HG02885 (cell line): Measurements from ENCODE around the gene SDC4.
"Not testable (repeated sequence)": the region's sequence is repeated elsewhere in the genome, so short reads cannot be mapped to it uniquely, and the experiment has no call there.

Experiments used
- ATAC-seq: cut with Tn5 transposase; IDR thresholded peaks from one replicate; pipeline ENCODE4 v1.9.1; 2021; ENCODE audit warnings: mild to moderate bottlenecking; ENCODE audit not compliant: unreplicated experiment, poor library complexity

The SDC4 gene

DNA sequence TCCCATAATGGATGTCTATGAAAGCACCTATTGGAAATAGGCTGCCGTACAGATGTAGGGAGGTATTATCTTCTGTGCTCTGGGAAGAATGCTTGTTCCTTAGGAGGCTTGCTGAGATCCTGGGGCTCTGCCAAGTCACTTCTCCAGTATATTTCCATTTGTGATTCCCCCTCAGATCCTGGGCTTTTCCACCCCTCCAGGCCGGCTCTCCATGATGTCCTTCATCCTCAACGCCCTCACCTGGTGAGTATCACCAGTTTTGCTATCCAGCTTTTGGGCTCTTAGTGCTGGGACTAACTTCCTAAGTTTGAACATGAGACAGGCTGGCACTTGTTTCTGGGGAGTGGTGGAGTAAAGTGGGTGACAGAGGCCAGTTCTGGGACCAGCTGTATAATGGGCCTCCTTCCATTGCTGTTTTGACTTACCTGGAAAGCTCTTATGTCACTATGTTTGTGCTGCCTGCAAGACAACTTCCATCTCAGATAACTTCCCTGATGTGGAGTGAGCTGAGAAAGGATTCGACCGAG, 17.3 kb upstream of the SDC4 start:
- no peak for ATAC-seq

DNA sequence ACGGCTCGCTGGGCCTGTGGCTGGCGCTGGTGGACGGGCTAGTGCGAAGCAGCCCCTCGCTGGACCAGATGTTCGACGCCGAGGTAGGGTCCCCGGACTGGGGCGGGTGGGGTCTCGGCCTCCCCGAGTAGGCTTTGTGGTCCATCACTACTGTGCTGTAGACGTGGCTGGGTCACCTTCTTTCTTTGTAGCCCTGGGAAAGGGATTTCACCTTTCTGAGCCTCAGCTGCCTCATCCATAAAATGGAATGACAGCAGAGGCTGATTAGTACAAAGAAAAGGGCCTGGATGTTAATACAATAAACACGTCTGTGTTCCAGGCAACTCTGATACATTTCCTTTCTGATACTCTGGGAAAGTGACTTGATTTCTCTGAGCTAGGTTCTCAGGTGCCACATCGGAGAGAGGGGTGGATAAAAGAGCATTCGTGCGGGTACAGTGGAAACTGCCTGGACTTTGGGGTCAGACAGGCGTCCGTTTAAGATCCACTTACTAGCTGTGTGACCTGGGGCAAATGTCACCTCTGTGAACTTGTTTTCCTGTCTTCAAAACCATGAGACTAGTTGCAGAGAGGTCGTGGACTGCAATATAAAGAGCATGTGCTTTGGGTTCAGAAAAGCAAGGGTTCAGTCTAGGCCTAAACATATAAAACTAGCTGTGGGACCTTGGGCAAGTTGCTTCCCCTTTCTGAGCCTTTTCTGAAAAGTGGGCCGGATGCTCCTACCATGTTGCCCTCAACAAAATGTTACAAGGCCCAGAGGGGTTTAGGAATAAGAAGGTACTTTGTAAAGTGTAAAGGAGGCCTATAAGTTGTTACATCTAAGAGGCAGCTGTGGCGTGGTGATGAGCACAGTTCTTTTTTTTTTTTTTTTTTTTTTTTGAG, 15.6 kb upstream of the SDC4 start:
- no peak for ATAC-seq

DNA sequence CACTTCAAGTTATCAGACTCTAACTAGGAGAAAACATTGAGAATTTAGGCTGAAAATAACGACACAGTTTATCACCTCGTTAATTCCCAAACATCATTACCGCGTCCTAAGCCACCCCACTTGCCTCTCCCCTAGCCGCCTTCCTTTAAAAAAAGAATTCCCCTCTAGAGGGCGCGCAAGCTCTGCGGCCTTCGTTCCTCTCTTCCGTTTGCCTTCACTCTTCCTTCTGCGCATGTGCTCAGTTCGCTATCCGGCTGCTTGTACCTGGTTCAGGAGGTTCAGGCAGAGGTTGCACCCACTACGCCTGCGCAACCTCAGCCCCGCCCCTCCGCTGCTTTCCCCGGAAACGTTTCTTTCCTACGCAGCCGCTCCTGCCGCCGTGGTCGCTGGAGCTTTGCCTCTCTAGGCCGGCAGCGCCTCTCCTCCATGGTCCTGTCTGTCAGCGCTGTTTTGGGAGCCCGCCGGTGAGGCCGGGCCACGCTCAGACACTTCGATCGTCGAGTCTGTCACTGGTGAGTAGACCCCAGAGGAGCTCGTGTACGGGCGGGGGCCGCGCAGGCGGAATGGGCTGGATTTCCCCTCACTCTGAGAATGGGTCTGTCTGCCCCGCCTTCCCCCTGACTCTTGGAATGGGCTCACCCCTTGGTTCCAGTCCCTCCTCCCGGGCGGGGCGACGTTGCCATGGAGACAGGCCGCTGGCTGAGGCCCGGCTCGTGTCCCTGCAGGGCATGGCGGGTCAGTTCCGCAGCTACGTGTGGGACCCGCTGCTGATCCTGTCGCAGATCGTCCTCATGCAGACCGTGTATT, 14.8 kb upstream of the SDC4 start, which contains the start of gene SYS1:
Gene SYS1, plus strand, starts transcription at position 353 of the 807 bp plus-strand sequence. Its CDS starts 376 bp downstream, at position 729.
- ATAC-seq: peak; percentile 85

DNA sequence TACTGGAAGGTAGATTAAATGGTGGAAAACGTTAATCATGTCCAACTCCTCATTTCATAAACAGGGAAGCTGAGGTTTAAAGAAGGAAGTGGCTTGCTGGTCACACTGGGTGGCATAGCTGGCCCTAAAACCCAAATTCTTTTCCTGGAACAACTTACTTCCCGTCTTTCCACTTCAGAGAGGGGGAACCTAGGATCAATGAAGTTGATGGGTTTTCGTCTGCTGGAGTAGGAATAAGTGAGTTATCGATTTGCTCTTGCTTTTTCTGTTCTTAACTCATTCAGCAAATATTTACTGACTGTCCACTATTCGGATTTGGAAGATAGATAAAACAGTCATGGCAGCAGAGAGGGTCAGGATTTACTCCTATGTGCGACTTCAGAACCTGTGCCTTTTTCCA, 13.6 kb upstream of the SDC4 start:
- no peak for ATAC-seq

DNA sequence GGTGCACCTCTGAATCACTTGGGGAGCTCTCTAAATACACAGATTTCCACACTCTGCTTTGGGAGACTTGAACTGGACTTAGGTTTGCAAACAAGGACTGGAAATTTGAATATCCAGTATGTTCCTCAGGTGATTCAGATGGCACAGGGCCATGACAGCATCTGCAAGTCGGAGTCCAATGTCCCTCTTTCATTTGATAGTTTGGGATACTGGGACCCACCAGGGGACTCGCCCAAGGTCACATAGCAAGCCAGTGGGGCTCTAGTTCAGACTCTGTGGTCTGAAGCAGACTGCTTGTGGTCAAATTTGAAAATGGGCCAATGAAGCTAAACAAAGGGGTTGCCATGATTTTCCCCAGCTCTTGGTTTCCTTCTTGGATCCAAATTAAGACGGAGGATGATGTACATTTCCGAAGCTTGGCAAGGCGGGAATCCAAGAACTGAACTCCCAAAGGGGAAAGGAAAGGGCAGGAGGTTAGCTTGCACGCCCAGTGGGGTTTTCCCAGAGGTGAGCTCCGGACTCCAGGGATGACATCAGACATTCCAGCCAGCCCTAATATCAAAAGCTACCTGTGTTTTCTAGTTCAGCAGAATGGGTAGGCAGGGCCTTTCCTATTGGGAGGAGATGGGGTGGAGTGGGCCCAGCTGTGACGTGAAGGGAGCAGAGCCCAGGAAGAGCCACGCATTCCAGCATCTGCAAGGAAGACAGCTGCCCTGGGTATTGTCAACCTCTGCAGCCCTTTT, 11.4 kb upstream of the SDC4 start:
- ATAC-seq: no peak

DNA sequence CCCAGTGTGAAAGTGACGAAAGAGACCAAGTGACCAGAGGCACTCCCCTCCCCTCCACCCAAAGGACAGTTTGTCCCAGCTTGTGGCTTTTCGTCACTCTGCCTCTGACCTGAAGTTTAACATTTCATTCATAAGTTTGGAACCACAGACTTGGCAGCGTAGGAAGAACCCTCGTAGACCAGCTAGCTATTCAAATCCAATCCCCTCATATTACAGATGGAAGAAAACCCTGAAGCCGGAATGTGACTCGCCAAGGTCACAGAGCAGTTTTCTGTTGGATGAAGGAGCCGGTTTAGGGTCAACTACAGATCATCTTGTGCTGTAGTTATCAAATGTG, 10.8 kb upstream of the SDC4 start:
- no peak for ATAC-seq

DNA sequence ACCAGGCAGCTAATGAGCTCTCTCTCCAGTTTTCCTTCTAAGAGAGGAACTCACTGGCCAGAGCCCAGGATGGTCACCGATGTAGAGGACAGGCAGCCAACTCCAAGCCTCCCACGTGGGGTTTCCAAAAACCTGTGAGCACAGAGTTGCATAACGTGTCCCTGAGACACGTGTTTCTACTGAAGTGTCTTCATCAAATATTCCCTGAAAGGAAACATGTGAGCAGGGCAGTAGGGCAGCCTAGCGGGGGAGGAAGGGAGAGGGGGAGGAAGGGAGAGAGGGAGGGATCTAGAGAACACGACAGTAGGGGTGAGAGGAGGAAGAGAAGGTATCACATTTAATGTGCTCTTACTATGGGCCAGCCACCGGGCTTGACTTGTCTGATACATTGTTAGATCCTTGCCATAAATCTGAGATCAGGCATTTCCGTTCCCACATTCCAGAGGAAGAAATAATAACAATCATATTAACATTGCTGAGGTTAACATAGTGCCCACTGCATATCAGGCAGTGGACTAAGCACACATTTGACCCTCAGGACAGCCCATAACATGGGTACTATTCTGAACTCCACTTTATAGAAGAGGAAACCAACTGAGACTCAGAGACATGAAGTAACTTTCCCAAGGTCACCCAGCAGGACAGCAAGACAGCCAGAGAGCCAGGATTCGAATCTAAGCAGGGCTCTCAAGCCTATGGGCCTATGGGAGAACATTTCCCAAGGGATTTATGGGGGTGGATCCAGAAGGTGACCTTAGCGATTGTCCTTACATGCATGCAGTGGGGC, 10.3 kb upstream of the SDC4 start:
- no peak for ATAC-seq

DNA sequence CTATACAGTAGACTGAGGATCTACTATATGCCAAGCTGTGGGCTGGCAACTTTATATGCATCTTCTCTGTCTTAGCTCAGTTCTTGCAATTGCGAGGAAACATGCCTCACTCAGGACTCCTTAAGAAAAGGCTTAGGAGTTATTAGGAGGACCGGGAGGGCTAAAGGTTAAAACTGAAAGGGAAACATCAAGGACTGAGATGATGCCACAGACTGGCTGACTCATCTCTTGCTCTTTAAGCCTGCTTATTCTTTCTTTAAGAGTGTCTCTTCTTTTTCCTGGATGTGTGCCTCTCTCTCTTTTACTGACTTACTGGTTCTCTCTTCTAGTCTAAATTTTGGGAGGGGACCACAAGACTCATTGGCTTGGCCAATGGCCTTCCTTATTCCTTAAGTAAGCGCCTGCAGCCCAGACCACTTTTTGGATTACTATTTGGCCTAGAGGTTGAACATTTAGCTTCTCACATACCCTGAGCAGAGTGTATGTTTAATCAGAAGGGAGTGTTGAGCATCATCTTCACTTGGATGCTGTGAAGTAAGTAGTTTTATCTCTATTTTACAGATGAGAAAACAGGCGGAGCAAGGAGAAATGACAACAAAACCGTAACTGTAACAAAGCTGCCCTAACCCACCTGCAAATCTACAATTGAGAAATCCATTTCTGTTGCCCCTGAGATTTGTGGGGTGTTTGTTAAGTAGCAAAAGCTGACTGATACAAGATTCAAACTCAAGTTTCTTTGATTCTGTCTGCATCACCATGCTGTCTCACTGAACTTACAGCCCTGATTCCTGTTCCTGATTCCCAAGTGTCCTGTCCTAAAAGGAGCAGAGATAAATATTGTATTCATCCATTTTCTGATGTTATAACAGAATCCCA, 7.2 kb upstream of the SDC4 start:
- ATAC-seq: no peak

DNA sequence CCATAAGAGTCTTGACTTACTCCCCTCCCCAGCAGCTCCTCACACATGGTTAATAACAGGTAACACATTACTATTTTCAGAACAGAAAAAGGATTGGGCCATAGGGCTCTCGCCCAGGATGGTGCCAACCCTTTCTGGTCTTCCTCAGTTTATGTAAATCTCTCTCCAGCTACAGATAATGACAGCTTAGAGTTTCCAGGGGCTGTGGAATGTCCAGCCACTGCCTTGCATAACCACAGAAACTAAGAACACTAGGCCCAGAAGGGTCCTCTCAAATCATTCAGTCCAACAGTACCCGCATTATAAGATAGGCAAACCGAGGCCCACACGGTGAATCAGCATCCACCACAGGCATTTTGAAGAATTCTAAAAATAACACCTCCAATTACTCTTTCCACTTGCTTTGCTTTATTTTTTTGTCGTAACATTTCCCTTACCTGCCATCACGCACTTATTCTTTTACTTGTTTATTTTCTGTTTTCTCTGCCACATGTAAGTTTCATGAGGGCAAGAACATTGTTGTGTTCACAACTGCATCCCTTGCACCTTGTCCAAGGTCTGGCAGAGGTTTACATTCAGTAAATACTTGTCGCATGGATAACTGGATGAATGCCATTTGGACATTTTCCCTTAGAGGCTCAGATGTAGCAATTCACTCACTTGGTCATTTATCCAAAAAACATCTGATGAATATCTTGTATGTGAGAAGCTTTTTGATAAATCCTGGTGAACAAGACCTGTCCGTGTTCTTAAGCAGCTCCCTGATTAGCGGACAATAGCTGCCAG, 6.4 kb upstream of the SDC4 start:
- ATAC-seq: no peak

DNA sequence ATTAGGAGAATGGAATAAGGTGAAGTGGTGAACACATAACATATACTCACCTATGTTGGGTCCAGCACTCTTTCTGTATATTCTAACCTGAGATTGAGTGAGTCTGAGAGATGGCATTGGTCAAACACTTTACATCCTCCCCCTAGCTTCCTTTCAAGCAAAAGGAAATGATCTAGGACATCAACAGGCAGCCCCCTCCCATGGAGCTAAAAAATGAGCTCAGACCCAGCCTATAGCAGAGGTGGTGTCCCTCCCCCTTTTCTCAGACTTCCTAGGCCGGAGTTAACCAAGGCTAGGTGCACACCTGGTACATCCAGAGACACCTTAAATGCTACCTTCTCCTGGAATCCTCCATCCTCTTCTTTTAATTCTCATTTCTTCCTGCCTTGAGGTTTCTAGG, 5.5 kb upstream of the SDC4 start:
- no peak for ATAC-seq

DNA sequence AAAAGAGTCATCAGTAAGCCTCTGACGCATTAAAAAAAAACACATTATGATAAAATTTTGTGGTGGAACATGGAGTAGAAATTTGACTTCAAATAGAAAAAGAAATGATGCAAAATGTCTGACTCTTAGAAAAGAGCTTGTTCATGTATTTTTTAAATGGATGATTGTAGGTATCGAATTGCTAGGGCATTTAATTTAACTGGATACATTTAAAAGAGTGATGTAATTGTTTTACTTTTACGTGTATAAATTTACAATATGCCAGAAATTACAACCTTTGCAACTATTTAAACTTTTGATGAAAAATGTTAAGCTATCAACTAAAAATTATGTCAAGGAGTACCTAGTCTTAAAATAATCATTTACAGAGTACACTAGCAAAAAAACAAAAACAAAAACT, 4.5 kb upstream of the SDC4 start:
- no peak for ATAC-seq

DNA sequence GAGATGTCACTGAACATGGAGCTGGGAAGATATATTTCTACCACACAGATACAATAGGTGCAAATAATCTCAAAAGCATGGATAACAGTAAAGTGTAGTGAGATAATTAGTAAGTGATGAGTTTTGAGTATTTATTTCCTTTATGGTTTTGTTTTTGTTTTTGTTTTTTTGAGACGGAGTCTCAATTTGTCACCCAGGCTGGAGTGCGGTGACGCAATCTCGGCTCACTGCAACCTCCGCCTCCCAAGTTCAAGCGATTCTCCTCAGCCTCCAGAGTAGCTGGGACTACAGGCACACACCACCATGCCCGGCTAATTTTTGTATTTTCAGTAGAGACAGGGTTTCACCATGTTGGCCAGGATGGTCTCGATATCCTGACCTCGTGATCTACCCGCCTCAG, 2.6 kb upstream of the SDC4 start:
- not testable (repeated sequence) for ATAC-seq

DNA sequence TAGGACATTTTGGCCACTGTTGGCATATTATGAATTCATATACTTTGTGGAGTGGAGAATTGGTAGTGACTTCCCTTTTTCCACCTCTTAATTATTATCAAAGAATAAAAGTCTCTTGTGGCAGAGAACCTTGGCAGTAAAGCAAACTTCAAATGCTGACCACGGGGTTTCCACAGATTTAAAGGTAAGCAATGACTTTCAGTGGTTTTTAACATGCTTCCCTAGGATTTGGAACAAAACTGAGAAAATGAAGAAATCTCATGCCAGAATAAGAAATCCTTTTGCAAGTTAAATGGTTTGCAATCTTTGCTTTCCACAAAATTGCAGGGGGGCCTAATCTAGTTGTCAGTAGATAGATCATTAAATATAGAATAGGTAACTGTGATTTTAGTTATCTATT, 2.0 kb upstream of the SDC4 start:
- no peak for ATAC-seq

DNA sequence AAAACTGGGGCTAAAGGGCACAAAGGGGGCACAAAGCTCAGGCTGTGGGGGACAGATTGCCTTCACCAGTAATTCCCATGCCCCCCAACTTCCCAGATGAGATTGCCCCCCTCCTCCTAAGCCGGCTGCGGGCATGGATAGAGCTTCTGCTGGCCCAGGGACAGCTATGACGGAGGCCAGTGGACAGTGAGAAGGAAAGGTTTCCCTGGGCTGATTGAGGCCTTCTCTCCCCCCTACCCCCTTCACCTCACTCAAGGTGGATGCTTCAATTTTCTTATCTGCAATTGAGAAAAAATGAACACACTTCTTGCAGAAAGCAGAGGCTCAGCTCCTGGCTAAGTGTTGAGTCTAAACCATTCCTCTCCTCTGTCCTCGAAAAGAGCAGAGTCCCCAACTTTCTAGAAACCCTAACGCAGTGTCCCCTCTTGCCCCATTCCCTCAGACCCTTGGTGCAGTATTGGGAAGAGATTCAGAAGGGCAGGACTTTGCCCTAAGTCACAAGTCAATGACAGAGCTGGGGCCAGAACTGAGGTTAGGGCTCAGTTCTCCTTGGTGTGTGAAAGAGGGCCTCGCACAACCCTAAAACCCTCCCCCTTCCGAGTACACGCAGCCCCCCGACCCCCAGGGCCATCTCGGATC, 808 bp downstream of the SDC4 start:
- ATAC-seq: no peak

DNA sequence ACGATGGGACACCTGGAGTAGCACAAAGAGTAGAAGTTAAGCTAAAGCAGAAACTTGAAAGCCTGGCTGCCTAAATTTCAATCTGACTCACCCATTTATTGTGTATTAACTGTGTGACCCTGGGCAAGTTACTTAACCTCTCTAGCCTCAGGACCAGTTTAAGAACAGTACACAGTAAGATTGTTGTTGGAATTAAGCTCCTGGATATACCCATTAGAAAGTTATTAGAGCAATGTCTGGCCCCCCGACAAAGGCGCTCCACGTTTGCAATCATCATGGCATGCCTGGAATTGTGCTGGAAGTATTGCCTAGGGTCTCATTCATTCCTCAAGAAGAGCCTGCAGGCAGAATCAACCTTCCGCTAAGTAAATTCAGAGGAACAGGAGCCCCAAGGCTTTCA, 1.4 kb downstream of the SDC4 start:
- ATAC-seq: no peak

DNA sequence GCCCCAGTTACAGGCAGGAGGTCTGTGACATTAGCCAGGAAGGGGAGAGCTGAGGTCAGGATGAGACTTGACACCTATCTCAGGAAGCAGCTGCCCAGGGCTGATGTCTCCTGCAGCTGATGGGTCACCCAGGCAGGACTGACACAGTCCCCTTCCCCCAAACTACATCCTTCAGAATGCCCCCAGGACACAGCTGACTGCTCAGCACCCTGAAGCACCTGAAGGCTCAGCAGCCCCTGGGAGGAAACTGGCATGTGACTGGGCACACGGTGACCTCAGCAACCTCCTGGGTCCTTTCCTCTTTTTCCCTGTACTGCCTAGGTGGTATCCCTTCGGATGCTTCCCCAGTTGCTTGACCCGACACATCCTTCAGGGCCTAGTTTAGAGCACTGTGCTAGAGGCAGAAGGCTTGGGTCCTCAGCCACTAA, 1.9 kb downstream of the SDC4 start:
- ATAC-seq: no peak

DNA sequence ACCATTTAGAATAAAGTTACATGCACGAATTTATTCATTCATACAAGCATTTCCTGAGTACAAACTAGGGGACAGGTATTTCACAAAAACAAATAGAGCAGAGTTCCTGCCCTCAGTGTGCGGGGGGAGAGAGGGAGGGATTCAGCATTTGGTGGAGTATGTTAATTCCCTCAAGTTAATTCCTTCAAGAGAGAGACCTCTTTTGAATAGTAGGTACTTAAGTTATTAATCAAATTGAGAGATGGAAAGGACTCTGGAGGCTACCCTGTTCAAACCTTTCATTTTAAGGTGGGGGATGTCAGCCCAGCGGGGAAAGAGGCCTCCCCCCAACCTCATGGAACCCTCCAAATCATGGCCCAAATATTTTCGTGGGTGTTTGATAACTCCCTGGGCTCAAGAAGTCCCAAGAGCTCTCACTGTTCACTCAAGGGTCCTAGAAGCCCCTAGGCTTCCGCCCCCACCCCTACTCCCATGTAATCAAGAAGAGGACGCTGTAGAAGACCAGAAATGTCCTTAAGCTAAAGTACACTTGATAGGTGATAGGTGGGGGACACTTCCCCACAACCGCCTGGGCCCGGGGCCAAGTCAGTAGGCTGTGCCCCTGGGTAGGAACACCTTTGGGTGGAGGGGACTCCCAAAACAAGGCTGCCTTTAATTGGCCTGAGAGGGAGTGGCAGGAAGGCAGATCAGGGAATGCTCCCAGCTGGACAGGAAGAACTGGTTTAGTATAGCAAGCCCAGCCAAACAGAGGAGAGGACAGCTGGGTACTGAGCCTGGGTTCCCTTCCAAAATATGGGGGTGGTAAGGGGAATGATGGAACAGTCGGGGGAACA, 2.9 kb downstream of the SDC4 start:
- no peak for ATAC-seq
